Iris pigment epithelial cell (primary cell): ENCODE results near the gene TNFAIP3.
A peak's percentile ranks its signal among the peaks of the same experiment; 100 is the strongest.
"Not testable (repeated sequence)": the region's sequence is repeated elsewhere in the genome, so short reads cannot be mapped to it uniquely, and the experiment has no call there.

Experiments
- DNase-seq: peaks from one replicate; pipeline ENCODE4 v3.0.0-alpha.2; 2011; ENCODE audit warnings: low read depth

Gene TNFAIP3

DNA sequence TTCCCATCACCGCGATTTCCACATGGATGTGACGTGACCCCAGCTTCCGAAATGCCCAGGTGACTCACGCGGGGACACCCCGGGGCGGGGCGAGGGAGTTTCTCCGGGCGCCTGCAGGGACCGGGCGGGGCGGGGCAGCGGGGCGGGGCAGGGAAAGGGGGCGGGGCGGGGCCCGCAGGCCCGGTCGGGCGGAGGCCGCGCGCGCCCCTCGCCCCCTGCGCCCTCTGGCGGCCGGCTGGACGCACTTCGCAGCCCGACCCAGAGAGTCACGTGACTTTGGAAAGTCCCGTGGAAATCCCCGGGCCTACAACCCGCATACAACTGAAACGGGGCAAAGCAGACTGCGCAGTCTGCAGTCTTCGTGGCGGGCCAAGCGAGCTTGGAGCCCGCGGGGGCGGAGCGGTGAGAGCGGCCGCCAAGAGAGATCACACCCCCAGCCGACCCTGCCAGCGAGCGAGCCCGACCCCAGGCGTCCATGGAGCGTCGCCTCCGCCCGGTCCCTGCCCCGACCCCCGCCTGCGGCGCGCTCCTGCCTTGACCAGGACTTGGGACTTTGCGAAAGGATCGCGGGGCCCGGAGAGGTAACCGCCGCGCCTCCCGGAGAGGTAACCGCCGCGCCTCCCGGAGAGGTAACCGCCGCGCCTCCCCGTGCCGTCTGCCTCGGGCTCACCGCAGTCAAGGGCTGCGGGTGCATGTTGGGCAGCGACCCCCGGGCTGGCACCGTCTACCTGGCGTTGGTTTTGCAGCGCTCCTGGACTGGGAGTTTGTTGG, at the start of gene TNFAIP3:
TNFAIP3 (plus strand) TSS at position 346 of the 771 bp plus-strand sequence. CDS start 3,969 bp downstream, outside the sequence.
- DNase-seq: peak; percentile 95

DNA sequence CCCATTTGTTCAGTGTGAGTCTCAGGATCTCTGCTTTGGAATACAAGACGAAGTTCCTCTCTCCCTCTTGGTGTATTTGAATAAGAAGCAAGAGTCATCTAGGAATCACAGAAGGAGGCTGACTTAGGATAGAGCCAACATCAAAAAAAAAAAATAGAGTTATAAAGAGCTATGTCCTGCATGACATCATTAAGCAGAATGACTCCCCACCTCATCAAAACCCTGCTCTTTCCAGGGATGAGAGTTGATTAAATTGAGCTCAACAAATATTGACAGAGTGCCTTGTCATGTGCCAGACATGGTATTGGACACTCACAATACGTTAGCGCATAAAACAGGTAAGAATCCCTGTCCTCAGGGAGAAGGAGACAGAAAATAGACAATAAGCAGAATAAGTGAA, 48.6 kb upstream of the TNFAIP3 start:
- DNase-seq: no peak

DNA sequence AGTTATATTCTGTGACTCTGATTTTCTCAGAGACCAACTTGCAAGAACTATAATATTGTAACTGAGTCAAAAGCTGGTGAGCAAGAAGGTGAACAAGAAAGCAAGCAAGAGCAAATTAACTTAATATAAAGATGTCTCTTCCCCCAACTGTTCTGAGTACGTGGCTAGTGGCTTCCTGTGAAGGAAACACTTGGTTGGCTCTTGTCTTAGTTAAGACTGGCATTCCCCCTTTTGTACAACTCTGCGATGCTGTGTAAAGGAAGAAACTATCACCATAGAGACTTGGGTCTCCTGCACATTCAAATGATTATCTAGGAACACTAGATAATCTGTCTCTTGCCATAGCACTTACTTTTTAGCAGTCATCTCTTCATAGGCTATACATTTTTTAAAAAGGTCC, 47.3 kb upstream of the TNFAIP3 start:
- DNase-seq: peak; percentile 29

DNA sequence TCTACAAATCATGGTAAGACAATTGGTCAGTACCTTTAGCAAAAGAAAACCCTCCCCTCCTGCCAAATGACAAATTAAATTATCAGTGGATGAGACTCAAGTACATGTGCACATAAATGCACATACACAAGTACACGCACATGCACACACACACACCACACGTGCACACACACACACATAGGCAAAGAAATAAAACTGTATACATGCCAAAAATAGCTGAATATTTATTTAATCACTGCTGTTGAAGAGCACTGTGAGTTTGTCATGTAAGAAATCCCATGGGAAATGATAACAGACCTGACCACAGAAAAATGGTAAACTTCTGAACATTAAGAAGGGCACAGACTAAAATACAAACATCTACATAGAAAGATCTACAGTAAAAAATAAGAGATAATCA, 46.6 kb upstream of the TNFAIP3 start:
- DNase-seq: peak; percentile 16

- DNase-seq: peak; percentile 33
Measured at GRCh38 chr6:137820952-137821351, 46.1 kb upstream of the TNFAIP3 start.

GRCh38 chr6:137821491-137821890, 45.6 kb upstream of the TNFAIP3 start:
- DNase-seq: no peak

DNA sequence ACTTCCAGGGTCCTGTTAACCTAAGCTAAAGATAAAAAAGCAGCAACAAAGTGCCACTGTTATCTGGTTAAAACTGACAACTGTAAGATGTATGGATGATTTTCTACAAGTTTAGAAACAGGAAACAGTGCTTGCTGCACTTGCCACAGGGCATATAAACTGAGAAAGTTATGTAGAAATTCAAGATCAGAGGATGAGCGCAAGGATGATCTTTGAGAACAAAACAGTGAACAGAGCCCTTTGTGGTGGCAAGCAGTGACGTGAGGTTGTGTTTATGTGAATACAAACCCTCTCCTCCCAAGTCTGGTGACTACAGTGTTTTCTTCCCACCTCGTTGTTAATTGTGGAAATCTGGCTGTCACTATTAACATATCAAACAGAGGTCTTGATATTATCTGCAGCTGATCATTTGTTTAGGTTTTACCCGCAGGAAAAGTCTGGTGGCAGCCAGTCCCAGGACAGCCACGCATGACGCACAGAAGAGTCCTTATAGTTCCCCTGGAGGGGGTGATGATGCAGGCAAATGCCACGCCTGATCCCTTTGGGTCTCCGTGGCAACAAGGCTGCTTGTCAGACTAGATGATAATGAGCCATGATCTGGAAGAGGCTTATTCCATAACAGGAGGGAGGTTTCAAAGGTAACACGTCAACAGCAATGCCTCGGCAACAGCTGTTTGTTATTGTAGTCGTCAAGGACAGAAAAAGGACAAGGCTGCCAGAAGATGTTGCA, 43.1 kb upstream of the TNFAIP3 start:
- peak; percentile 69 for DNase-seq

- DNase-seq: no peak
Measured at GRCh38 chr6:137824556-137824879, 42.5 kb upstream of the TNFAIP3 start.

- no peak for DNase-seq
Measured at GRCh38 chr6:137824896-137825295, 42.2 kb upstream of the TNFAIP3 start.

DNA sequence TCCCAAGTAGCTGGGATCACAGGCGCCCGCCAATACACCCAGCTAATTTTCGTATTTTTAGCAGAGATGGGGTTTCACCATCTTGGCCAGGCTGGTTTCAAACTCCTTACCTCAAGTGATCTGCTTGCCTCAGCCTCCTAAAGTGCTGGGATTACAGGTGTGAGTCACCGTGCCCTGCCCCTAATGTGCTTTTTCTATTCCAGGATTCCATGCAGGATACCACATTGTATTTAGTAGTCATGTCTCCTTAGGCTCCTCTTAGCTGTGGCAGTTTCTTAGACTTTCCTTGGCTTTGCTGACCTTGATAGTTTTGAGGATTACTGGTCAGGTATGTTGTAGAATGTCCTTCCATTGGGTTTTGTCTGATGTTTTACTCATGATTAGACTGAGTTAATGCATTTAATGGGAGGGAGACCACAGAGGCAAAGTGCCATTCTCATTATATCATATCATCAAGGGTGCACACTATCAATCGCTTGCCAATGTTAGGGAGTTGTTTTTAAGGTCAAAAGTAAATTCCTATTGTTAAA, 39.6 kb upstream of the TNFAIP3 start:
- no peak for DNase-seq

GRCh38 chr6:137827977-137828810, 38.9 kb upstream of the TNFAIP3 start:
- no peak for DNase-seq

DNA sequence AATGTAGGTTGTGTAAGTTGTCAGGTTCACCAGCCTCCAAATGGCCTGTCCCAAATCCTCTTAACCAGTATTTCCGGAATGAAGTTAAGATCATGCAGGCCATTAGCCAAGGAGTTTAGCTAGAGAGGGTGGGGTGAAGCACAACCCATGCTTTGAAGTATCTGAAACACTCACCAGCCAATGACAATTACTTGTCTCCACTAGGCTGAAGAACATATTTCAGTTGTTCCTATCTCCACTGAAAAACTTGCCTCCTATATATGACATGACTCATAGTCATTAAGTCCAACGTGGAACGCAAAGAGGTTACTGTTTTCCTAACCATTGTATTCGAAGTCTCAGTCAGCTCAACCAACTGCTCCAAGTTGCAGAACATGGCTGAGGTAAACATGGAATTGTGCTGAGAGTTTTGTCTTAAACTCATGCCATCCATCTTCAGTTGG, 37.4 kb upstream of the TNFAIP3 start:
- DNase-seq: peak; percentile 53

DNA sequence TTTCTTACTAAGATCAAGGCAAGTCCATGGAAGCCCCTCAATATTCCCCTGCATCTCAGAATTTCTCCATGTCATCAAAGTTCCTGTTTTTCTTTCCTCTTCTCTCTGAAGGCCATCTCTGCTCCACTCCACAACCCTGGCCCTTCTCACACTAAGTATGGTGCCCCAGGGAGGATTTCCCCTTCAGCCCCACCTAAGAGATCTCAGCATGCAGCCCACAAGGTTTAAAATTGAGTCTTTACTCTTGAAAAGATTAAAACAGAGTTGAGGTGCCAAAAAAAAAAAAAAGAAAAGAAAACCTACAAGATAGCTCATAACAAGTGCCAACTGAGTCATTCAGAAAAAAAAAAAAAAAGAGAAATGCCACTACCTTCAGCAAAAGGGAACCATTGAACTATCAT, 36.5 kb upstream of the TNFAIP3 start:
- DNase-seq: no peak

GRCh38 chr6:137832110-137832509, 34.9 kb upstream of the TNFAIP3 start:
- DNase-seq: peak; percentile 94

GRCh38 chr6:137834508-137834907, 32.6 kb upstream of the TNFAIP3 start:
- DNase-seq: no peak

GRCh38 chr6:137836788-137837187, 30.3 kb upstream of the TNFAIP3 start:
- DNase-seq: no peak

GRCh38 chr6:137838090-137838489, 29.0 kb upstream of the TNFAIP3 start:
- DNase-seq: not testable (repeated sequence)

GRCh38 chr6:137838597-137838996, 28.5 kb upstream of the TNFAIP3 start:
- DNase-seq: not testable (repeated sequence)

DNA sequence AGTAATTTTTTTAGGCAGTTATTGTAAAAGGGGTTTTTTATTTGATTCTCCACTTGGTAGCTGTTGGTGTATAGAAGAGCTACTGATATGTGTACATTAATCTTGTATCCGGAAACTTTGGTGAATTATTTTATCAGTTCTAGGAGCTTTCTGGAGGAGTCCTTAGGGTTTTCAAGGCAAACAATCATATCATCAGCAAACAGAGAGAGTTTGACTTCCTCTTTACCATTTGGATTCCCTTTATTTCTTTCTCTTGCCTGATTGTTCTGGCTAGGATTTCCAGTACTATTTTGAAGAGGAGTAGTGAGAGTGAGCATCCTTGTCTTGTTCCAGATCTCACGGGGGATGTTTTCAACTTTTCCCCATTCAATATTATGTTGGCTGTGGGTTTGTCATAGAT, 28.0 kb upstream of the TNFAIP3 start:
- DNase-seq: no peak

- DNase-seq: no peak
Measured at GRCh38 chr6:137840252-137840651, 26.8 kb upstream of the TNFAIP3 start.

- DNase-seq: no peak
Measured at GRCh38 chr6:137843211-137843610, 23.8 kb upstream of the TNFAIP3 start.

GRCh38 chr6:137844327-137844726, 22.7 kb upstream of the TNFAIP3 start:
- not testable (repeated sequence) for DNase-seq
